HCT116 (cell line): ENCODE data around the gene CLP1. TPM values are rescaled to one million over a fixed set of nuclear protein-coding genes. Genes with fewer than 3 reads are reported as not detected.

ENCODE experiments used
- ATAC-seq: fragments of 200-7000 bp; cut with Tn5 transposase; 2 replicates; pipeline ENCODE4 v1.9.1; 2020; ENCODE audit warnings: mild to moderate bottlenecking, moderate library complexity
- BruUV-seq: library from RNA; stranded (reverse); fragments of 400-500 nt; replicated peaks from 2 replicates; lab custom pipeline; 2021; lab: Mats Ljungman, UMichigan
- CTCF ChIA-PET: fragments of 300-600 bp; sonication (Branson Sonifier 250); formaldehyde crosslinking; loops from one replicate; lab custom pipeline; 2021; ENCODE audit warnings: antibody characterized with exemption; lab: Charles Lee
- POLR2A ChIA-PET: fragments of 300-600, 350-600 bp; sonication (Branson Sonifier 250); formaldehyde crosslinking; loops from one replicate; lab custom pipeline; 2021; ENCODE audit warnings: antibody characterized with exemption; lab: Charles Lee
- RAD21 ChIA-PET, 2 experiments: fragments of 300-600 bp; sonication (Branson Sonifier 250); formaldehyde crosslinking; loops; one replicate each; lab custom pipeline; 2023; ENCODE audit warnings: low total read pairs in 2 of 2; ENCODE audit not compliant: uncharacterized antibody in 2 of 2, unreplicated experiment in 2 of 2, low non-redundant PET in 1 of 2; lab: Charles Lee
- DNase-seq: peaks from one replicate; pipeline ENCODE4 v3.0.0-alpha.2; 2010; ENCODE audit warnings: low read depth, low spot score
- H2AFZ ChIP-seq: fragments of 200-600 bp; shearing (Covaris generic), sonication (generic); 2 replicates; pipeline ENCODE4 v1.6.1; 2017; ENCODE audit warnings: low read depth, mixed run types, mixed read lengths, antibody characterized with exemption, low read length; ENCODE audit not compliant: poor library complexity, severe bottlenecking
- H3K27ac ChIP-seq: 2 replicates; pipeline ENCODE4 v1.5.1; 2012; ENCODE audit warnings: low read depth, low read length
- H3K27me3 ChIP-seq: fragments of 200-600 bp; sonication (generic); 2 replicates; pipeline ENCODE4 v1.6.1; 2016; ENCODE audit warnings: mixed run types, low read length, mixed read lengths; ENCODE audit not compliant: insufficient read depth
- H3K36me3 ChIP-seq, 2 experiments: fragments of 200-500 bp in 1 of 2; fragments of 200-600 bp in 1 of 2; sonication (Bioruptor generic) in 1 of 2; sonication (generic) in 1 of 2; 2 replicates each; pipeline versions ENCODE4 v1.5.1 to v1.6.1; 2014 to 2016; ENCODE audit warnings: low read length in 2 of 2, inconsistent platforms in 1 of 2, mixed read lengths in 1 of 2, mixed run types in 1 of 2; ENCODE audit not compliant: insufficient read depth in 2 of 2, control insufficient read depth in 1 of 2
- H3K4me1 ChIP-seq, 2 experiments: fragments of 200-600 bp in 1 of 2; sonication (generic) in 1 of 2; 2 replicates each; pipeline versions ENCODE4 v1.5.1 to v1.6.1; 2012 to 2017; ENCODE audit warnings: low read length in 2 of 2, inconsistent platforms in 1 of 2, mild to moderate bottlenecking in 1 of 2, mixed read lengths in 1 of 2, mixed run types in 1 of 2, moderate library complexity in 1 of 2; ENCODE audit not compliant: insufficient read depth in 2 of 2, control insufficient read depth in 1 of 2
- H3K4me2 ChIP-seq: fragments of 200-600 bp; sonication (generic); 2 replicates; pipeline ENCODE4 v1.6.1; 2017; ENCODE audit warnings: mixed run types, low read length, mixed read lengths
- H3K4me3 ChIP-seq, 2 experiments: fragments of 200-600 bp in 1 of 2; sonication (generic) in 1 of 2; replicated peaks in 1 of 2; 2 replicates each; pipeline ENCODE4 v1.5.1; 2011 to 2016; ENCODE audit warnings: low read length in 2 of 2, control low read depth in 1 of 2, low read depth in 1 of 2, mild to moderate bottlenecking in 1 of 2, mixed read lengths in 1 of 2, mixed run types in 1 of 2
- H3K79me2 ChIP-seq: fragments of 200-600 bp; sonication (generic); 2 replicates; pipeline ENCODE4 v1.6.1; 2017; ENCODE audit warnings: mild to moderate bottlenecking, mixed run types, low read length, moderate library complexity, mixed read lengths; ENCODE audit not compliant: insufficient read depth
- H3K9ac ChIP-seq: fragments of 200-600 bp; sonication (generic); 2 replicates; pipeline ENCODE4 v1.6.1; 2016; ENCODE audit warnings: low read length, mixed read lengths
- H3K9me2 ChIP-seq: fragments of 200-600 bp; sonication (generic), shearing (Covaris generic); 2 replicates; pipeline ENCODE4 v1.6.1; 2017; ENCODE audit warnings: mixed run types, mild to moderate bottlenecking, moderate library complexity; ENCODE audit not compliant: insufficient read depth
- H3K9me3 ChIP-seq, 2 experiments: fragments of 200-500 bp in 1 of 2; fragments of 200-600 bp in 1 of 2; sonication (Bioruptor generic) in 1 of 2; sonication (generic) in 1 of 2; 2 replicates each; pipeline ENCODE4 v1.6.1; 2014 to 2017; ENCODE audit warnings: low read length in 2 of 2, mixed read lengths in 2 of 2, inconsistent platforms in 1 of 2, low read depth in 1 of 2, mild to moderate bottlenecking in 1 of 2, mixed run types in 1 of 2, moderate library complexity in 1 of 2; ENCODE audit not compliant: control insufficient read depth in 1 of 2, insufficient read depth in 1 of 2
- H4K20me1 ChIP-seq: fragments of 200-600 bp; sonication (generic), shearing (Covaris generic); 2 replicates; pipeline ENCODE4 v1.6.1; 2017; ENCODE audit warnings: mixed run types, mild to moderate bottlenecking, moderate library complexity; ENCODE audit not compliant: insufficient read depth
- CBX3 ChIP-seq: IDR thresholded peaks from 2 replicates; pipeline ENCODE4 v1.6.1; 2012; ENCODE audit warnings: low read depth
- CEBPB ChIP-seq: IDR thresholded peaks from 2 replicates; pipeline ENCODE4 v1.6.1; 2012; ENCODE audit warnings: low read depth
- EGR1 ChIP-seq: IDR thresholded peaks from 2 replicates; pipeline ENCODE4 v1.6.1; 2012; ENCODE audit warnings: low read depth
- ELF1 ChIP-seq: IDR thresholded peaks from 2 replicates; pipeline ENCODE4 v1.6.1; 2012; ENCODE audit warnings: low read depth, borderline replicate concordance
- EZH2 ChIP-seq: fragments of 200-600 bp; sonication (generic); IDR thresholded peaks from 2 replicates; pipeline ENCODE4 v1.6.1; 2017; ENCODE audit warnings: antibody characterized with exemption, mixed run types
- JUND ChIP-seq: IDR thresholded peaks from 2 replicates; pipeline ENCODE4 v1.6.1; 2012
- POLR2AphosphoS5 ChIP-seq: IDR thresholded peaks from 2 replicates; pipeline ENCODE4 v1.6.1; 2011; ENCODE audit warnings: mild to moderate bottlenecking, low read depth, low read length, moderate library complexity
- RAD21 ChIP-seq: IDR thresholded peaks from 2 replicates; pipeline ENCODE4 v1.6.1; 2012; ENCODE audit warnings: low read depth, mild to moderate bottlenecking
- SRF ChIP-seq: IDR thresholded peaks from 2 replicates; pipeline ENCODE4 v1.6.1; 2012; ENCODE audit warnings: low read depth
- TCF7L2 ChIP-seq: IDR thresholded peaks from 2 replicates; pipeline ENCODE4 v1.7.0; 2011; ENCODE audit warnings: borderline replicate concordance, inconsistent platforms; ENCODE audit not compliant: insufficient read depth, insufficient read length; ENCODE audit errors: extremely low read depth
- YY1 ChIP-seq: IDR thresholded peaks from 2 replicates; pipeline ENCODE4 v1.6.1; 2011; ENCODE audit warnings: low read length, low read depth, moderate library complexity, mild to moderate bottlenecking; ENCODE audit not compliant: insufficient replicate concordance; ENCODE audit errors: extremely low read depth
- intact Hi-C: fragments of 100-400 bp; cut with micrococcal nuclease; formaldehyde crosslinking; loops from 2 replicates; pipeline ENCODE4 v1.10.0; 2022
- total RNA-seq: library from RNA; stranded (reverse); gene quantifications from one replicate; pipeline ENCODE4 v1.2.1, GENCODE V29; 2021; ENCODE audit not compliant: unreplicated experiment
- TF ChIP-seq, protein P1 (sequence below), 3 experiments: fragments of 200-600 bp in 1 of 3; sonication (generic) in 1 of 3; IDR thresholded peaks in 2 of 3; conservative IDR thresholded peaks in 1 of 3; 2 replicates each; pipeline ENCODE4 v1.5.1; 2012 to 2017; ENCODE audit warnings: low read depth in 2 of 3, low read length in 2 of 3, antibody characterized with exemption in 1 of 3, borderline replicate concordance in 1 of 3, control low read depth in 1 of 3, mild to moderate bottlenecking in 1 of 3, mixed read lengths in 1 of 3, mixed run types in 1 of 3, moderate library complexity in 1 of 3; ENCODE audit not compliant: insufficient read depth in 1 of 3
- TF ChIP-seq, protein P2 (sequence below): IDR thresholded peaks from 2 replicates; pipeline ENCODE4 v1.6.1; 2012
- TF ChIP-seq, protein P3 (sequence below): IDR thresholded peaks from 2 replicates; pipeline ENCODE4 v1.6.1; 2012
- TF ChIP-seq, protein P4 (sequence below): IDR thresholded peaks from 2 replicates; pipeline ENCODE4 v1.6.1; 2012; ENCODE audit warnings: low read depth

Gene CLP1
- total RNA-seq, 1 experiment from 2014 or later: 17.7 TPM

DNA sequence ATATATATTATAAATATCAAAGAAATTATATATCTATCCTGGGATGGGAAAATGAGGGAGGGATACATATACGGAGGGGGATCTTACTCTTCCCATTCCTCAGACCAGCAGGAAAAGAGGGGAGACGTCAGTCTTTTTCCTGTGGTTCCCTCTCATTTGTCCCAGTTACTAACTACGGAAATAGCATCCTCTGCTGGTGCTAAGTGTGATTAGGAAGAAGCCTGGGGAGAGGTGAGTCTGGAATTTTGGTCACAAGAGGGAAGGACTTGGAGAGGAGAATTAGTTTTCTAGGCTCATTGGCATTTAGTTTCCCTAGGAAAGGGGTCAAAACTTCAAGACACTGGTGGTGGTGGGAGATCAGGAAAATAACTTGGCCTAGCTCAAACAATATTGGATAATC is 42.9 kb downstream of the CLP1 start:
- CTCF ChIA-PET: no interaction called here
- TF ChIP-seq SRF: no peak
- TF ChIP-seq, protein P1, sequence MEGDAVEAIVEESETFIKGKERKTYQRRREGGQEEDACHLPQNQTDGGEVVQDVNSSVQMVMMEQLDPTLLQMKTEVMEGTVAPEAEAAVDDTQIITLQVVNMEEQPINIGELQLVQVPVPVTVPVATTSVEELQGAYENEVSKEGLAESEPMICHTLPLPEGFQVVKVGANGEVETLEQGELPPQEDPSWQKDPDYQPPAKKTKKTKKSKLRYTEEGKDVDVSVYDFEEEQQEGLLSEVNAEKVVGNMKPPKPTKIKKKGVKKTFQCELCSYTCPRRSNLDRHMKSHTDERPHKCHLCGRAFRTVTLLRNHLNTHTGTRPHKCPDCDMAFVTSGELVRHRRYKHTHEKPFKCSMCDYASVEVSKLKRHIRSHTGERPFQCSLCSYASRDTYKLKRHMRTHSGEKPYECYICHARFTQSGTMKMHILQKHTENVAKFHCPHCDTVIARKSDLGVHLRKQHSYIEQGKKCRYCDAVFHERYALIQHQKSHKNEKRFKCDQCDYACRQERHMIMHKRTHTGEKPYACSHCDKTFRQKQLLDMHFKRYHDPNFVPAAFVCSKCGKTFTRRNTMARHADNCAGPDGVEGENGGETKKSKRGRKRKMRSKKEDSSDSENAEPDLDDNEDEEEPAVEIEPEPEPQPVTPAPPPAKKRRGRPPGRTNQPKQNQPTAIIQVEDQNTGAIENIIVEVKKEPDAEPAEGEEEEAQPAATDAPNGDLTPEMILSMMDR (IDR thresholded peaks at IDR 0.05 in 2 of 3, conservative IDR thresholded peaks at IDR 0.05 in 1 of 3; ENCODE audit: borderline replicate concordance in 1 of 3, insufficient read depth in 1 of 3, low read depth in 2 of 3, low read length in 2 of 3): 0 out of 6 replicates have a peak, but pooled peaks of 2 of the 3 experiments have one; percentile 7 to 24
- POLR2A ChIA-PET: no interaction called here
- Histone ChIP-seq H3K9me2 (no peaks in the 10 kb centered on the region), H3K27ac (no peak overlapping the region), H3K4me3 (no peak overlapping the region), H3K36me3 (peaks cover 37 to 46% of the 10 kb centered on the region in 2 experiments), H3K9ac (no peak overlapping the region), H3K4me2 (no peak overlapping the region), H4K20me1 (no peaks in the 10 kb centered on the region), H3K9me3 (no peaks in the 10 kb centered on the region), H3K4me1 (no peaks in the 10 kb centered on the region), H3K79me2 (no peaks in the 10 kb centered on the region; the same call in 1 of the 2 replicates), H3K27me3 (no peaks in the 10 kb centered on the region), H2AFZ (no peak overlapping the region)
- peak; percentile 42; the same call in 1 of the 2 replicates for ATAC-seq
- intact Hi-C loops: no loop called here
- no TSS peak for BruUV-seq
- no peak for DNase-seq
- RAD21 ChIA-PET: no interaction called here

DNA sequence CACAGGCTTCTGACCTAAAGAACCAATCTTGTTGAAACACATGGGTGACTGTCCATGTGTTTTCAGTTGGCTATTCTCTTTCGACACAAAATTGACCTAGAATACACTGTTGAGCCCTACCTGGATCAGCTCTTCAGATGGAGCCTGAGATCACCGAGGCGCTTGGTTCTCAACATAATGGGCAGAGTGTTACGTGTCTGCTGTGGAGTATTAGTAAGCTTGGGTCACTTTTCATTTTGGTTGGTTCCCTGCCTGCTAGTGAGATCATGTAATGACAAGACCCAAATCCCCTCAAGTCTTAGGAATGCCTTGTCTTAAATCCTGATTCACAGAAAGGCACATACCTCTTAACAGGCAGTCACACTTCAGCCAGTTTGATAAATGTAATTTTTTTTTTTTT is 45.8 kb downstream of the CLP1 start:
- POLR2A ChIA-PET: no interaction called here
- RAD21 ChIA-PET: interaction anchor here in 1 of 2 experiments (0.6 kb wide), 1 partner anchor 28 kb away, joined by 3 read pairs; no protein-coding TSS in a partner anchor
- TF ChIP-seq TCF7L2 (no peak), JUND (no peak), EZH2 (no peak), EGR1 (no peak), RAD21 (no peak), CEBPB (no peak), YY1 (no peak), ELF1 (no peak), POLR2AphosphoS5 (no peak), CBX3 (no peak)
- TF ChIP-seq, protein P2, sequence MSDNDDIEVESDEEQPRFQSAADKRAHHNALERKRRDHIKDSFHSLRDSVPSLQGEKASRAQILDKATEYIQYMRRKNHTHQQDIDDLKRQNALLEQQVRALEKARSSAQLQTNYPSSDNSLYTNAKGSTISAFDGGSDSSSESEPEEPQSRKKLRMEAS: no peak
- TF ChIP-seq, protein P3, sequence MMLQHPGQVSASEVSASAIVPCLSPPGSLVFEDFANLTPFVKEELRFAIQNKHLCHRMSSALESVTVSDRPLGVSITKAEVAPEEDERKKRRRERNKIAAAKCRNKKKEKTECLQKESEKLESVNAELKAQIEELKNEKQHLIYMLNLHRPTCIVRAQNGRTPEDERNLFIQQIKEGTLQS: no peak
- TF ChIP-seq, protein P4, sequence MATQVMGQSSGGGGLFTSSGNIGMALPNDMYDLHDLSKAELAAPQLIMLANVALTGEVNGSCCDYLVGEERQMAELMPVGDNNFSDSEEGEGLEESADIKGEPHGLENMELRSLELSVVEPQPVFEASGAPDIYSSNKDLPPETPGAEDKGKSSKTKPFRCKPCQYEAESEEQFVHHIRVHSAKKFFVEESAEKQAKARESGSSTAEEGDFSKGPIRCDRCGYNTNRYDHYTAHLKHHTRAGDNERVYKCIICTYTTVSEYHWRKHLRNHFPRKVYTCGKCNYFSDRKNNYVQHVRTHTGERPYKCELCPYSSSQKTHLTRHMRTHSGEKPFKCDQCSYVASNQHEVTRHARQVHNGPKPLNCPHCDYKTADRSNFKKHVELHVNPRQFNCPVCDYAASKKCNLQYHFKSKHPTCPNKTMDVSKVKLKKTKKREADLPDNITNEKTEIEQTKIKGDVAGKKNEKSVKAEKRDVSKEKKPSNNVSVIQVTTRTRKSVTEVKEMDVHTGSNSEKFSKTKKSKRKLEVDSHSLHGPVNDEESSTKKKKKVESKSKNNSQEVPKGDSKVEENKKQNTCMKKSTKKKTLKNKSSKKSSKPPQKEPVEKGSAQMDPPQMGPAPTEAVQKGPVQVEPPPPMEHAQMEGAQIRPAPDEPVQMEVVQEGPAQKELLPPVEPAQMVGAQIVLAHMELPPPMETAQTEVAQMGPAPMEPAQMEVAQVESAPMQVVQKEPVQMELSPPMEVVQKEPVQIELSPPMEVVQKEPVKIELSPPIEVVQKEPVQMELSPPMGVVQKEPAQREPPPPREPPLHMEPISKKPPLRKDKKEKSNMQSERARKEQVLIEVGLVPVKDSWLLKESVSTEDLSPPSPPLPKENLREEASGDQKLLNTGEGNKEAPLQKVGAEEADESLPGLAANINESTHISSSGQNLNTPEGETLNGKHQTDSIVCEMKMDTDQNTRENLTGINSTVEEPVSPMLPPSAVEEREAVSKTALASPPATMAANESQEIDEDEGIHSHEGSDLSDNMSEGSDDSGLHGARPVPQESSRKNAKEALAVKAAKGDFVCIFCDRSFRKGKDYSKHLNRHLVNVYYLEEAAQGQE: no peak
- no peak overlapping the region for H3K4me2 ChIP-seq
- DNase-seq: no peak
- no peaks in the 10 kb centered on the region for H3K4me1 ChIP-seq
- ATAC-seq: no peak
- intact Hi-C loops: no loop called here
- H3K79me2 ChIP-seq: peaks cover 9% of the 10 kb centered on the region
- peaks cover 22 to 31% of the 10 kb centered on the region in 2 experiments for H3K36me3 ChIP-seq
- no peak overlapping the region for H3K4me3 ChIP-seq
- BruUV-seq: no TSS peak
- H2AFZ ChIP-seq: no peak overlapping the region
- no peaks in the 10 kb centered on the region for H4K20me1 ChIP-seq
- H3K9ac ChIP-seq: no peak overlapping the region
- H3K9me2 ChIP-seq: no peaks in the 10 kb centered on the region
- no peaks in the 10 kb centered on the region for H3K9me3 ChIP-seq
- H3K27me3 ChIP-seq: no peaks in the 10 kb centered on the region
- CTCF ChIA-PET: interaction anchor here (0.6 kb wide), 1 partner anchor 10 kb away, joined by 3 read pairs; no protein-coding TSS in a partner anchor
- no peak overlapping the region for H3K27ac ChIP-seq
